WI38 (cell line): Measurements from ENCODE around the gene FIGNL2.

Experiments
- H3K4me3 ChIP-seq: 2 replicates; pipeline ENCODE4 v1.5.1; 2011; ENCODE audit warnings: low read depth, mild to moderate bottlenecking, control low read depth, low read length
- TF ChIP-seq, protein P1 (sequence below): IDR thresholded peaks from 2 replicates; pipeline ENCODE4 v1.5.1; 2012; ENCODE audit warnings: low read depth, mild to moderate bottlenecking, control low read depth, low read length

The FIGNL2 gene

DNA sequence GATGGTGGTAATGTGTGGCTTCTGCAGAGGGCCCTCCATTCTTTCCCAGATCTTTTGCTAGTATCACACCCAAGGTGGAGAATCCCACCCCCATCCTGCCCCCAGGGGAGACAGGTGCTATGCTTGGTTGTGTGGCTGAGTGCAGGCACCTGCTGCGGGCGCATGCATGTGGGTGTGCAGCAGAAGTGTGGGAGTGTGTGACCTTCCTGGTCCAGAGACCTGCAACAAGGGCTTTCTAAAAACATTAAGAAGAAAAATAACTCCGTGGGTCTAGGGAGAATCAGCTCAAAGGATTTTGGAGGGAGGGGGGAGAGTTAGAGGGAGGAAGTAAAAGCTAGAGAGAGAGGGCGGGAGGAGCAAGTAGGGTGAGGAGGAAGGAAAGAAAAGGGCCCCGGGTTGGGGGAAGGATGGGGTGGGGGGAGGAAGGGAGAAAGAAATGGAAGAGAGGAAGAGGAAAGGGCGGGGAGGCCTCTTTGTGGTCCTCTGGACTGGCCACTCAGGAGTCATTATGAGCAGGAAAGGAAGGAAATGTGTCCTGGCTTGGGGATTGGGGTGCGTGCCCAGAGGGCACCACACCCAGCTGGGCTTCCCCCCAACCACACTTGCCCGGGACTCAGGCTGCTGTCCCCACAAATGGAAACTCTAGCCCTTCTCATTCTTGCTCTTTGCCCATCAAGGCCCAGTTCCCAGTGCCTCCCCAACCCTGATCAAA is 3.1 kb upstream of the FIGNL2 start:
- TF ChIP-seq, protein P1, sequence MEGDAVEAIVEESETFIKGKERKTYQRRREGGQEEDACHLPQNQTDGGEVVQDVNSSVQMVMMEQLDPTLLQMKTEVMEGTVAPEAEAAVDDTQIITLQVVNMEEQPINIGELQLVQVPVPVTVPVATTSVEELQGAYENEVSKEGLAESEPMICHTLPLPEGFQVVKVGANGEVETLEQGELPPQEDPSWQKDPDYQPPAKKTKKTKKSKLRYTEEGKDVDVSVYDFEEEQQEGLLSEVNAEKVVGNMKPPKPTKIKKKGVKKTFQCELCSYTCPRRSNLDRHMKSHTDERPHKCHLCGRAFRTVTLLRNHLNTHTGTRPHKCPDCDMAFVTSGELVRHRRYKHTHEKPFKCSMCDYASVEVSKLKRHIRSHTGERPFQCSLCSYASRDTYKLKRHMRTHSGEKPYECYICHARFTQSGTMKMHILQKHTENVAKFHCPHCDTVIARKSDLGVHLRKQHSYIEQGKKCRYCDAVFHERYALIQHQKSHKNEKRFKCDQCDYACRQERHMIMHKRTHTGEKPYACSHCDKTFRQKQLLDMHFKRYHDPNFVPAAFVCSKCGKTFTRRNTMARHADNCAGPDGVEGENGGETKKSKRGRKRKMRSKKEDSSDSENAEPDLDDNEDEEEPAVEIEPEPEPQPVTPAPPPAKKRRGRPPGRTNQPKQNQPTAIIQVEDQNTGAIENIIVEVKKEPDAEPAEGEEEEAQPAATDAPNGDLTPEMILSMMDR: no peak

DNA sequence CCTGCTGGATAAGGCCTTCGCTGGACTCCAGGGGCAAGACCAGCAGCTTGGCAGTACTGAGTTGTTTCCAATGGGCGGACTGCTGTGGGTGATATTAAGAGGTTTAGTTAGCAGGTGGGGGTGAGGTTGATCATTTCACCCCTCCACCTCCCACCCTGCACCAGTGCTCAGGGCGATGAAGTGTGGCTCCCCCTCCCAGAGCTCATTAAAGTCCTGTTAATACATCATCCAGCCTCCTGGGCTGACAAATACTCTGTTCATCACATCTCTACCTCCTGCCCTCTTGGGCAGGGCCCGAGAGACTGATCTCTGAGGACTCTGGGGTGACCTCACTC is 2.4 kb upstream of the FIGNL2 start:
- TF ChIP-seq, protein P1: no peak
- H3K4me3 ChIP-seq: no peak overlapping the region

More for the DNA sequence above, 3.1 kb upstream of the FIGNL2 start:
- H3K4me3 ChIP-seq: no peak overlapping the region

DNA sequence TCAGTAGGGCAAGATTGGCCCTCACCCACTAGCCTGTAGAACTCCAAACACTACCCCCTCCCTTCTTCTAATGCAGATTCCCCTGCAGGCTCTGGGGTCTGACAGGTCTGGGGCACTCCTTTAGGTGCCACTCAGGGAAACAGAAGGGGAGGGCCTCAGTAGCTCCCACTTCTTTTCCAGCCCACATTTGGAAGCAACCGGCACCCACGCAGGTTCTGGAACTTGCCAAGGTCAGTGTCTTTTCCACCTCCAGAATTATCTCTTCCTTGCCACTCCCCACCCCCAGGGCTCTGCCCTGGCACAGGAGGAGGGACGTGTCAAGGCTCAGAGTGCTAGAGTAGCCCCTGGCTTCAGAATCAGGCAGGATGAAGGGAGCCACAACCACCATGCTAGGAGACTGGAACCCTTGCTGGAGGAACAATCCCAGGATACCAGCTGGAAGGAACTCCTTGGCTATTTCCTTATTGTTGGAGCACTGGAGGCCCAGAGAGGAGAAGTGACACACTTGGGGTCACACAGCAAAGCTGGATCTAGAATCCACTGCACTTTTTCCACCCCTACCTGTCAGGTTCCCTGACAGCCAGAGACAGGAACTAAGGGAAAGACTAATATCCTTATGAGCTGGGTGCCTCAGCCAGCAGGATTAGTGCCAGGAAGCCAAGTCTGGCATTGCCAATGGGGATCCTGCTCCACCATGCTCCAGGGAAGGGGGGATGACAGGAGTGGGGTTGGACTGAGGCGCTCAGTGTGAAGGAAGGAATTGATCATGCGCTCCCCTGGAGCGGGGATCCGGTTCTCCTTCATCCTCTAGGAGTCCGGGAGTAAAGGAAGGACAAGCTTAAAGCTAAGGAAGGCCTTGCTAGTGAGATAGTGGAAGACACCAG is 1.8 kb upstream of the FIGNL2 start:
- no peak overlapping the region for H3K4me3 ChIP-seq
- TF ChIP-seq, protein P1: no peak

DNA sequence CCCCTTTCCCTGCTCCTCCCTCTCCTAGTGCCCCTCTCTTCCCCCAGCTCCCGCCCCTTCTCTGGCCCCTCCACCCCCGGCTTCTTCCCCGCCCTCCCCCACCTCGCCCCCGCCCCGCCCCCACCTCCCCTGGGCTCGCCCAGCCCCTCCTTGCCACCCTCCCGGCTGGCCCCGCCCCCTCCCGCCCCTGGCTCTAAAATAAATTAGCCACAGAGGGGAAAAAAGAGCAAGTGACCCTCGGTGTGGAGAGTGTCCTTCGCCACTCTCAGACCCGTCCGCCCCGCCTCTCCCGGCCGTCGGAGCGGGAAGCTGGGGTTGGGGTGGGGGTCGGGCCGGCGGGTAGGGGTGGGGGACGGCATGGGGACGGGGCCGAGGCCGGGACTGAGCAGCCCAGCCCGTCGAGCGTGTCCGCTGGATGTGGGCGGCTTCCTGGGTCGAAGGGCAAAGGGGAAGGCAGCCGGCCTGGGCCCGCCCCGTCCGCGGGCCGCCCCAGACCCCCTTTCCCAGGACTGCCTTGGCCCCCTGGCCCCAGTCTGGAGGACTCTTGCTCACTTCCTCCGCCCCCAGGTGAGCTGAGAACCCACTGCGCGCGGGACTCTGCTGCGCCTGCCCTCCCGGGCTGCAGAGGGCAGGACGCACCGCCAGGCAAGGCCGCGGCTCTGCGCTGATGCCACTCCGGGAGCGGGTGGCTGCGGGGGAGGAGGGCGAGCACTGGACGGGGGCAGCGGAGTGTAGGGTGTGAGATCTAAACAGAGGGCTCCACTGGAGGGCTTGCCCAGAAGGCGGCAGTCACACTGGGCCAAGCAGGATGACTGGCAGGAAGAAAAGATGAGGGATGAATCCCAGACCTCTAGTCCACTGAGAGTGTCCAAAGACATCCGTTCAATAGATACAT is 570 bp upstream of the FIGNL2 start:
- TF ChIP-seq, protein P1: no peak
- H3K4me3 ChIP-seq: no peak overlapping the region

DNA sequence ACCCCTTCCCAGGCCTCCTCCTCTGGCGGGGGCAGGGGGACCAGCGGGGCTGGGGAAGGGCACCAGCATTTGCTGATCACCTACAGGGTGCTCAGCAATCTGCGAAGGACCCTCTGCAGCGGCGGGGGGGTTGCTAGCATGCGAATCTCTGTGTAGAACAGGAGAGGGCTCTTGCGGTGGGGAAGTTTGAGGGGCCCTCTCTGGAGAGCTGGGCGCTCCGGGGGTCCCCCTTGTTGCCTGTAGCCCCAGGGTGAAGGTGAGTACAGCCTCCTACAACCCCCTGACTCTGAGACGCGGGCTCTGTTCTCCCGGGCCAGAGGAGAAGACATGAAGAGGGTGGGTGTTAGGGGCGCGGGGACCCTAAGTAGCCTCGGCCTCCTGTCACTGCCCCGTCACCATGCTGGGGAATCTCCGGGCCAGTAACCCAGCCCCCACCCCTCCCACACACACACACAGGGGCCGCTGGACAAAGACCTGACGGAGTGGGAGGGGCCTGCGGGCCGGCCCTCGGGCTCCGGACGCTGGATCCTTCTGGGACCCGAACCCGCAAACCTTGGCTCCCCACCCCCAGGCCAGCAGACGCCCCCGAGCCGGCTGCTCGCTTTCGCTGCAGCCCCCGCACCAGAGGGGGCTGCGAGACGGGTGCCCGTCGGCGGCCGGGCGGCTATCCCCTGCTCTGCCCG is 734 bp downstream of the FIGNL2 start:
- TF ChIP-seq, protein P1: no peak
- H3K4me3 ChIP-seq: peak overlapping the region; percentile 52

DNA sequence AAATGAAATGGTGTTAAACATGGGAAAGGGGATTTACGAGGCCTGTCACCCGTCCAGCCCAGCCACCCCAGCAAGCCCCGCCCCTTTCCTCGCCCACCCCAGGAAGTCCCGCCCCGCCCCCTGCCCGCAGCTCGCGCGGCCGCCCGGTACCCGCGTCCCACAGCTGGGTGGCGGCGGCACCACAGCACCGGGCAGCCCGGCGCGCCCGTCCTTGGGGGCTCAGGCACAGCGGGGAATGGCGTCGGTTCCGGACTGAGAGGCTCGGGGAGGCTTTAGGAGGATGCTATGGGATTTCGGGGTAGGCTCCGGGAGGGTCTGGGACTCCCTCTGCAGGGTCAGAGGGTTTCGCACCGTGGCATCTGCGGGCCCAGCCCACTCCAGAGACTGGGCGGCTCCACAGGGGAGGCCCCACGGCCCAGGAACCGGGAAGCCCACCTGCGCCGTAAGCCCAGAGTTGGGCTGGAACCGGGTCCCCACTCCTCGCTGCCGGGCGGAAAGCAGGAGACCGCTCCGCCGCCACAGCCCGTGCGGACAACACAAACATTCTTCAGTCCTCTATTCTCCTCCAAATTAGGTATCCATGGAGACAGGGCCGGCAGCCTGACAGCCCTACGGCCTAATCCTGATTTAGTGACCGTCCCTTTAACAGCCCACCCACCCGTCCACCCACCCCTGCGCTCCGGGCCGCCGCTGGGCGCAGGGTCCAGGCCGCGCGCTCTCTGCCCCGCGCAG is 1.4 kb downstream of the FIGNL2 start:
- H3K4me3 ChIP-seq: peak overlapping the region; percentile 52

More for the DNA sequence above, 1.4 kb downstream of the FIGNL2 start:
- TF ChIP-seq, protein P1: no peak
